CD4-positive, alpha-beta T cell treated with Interleukin-17A for 4 hours (primary cell): ENCODE measurements around the gene DTNA.
"Not testable (repeated sequence)": the region's sequence is repeated elsewhere in the genome, so short reads cannot be mapped to it uniquely, and the experiment has no call there.

Experiments used
- DNase-seq: peaks from one replicate; pipeline ENCODE4 v3.0.0-alpha.2; 2020; ENCODE audit warnings: mixed read lengths

The DTNA gene

GRCh38 chr18:34709750-34710441 is at the start of gene DTNA:
Gene DTNA, plus strand, starts transcription at chr18:34710298. Its CDS starts 45,679 bp downstream, at chr18:34755977.
- no peak for DNase-seq

DNA sequence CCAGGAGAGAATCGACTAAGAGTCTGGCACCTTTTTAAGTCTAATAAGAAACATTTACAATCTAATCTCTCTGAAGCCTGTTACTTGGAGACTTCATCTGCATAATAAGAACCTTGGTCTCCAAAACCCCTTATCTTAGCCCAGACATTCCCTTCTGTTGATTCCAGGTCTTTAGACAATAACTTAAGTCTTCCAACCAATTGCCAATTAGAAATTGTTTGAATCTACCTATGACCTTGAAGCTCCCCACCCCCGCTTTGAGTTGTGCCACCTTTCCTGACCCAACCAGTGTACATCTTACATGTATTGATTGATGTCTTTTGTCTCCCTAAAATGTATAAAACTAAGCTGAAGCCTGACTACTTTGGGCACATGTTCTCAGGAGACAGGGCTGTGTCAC is 49.5 kb upstream of the DTNA start:
- DNase-seq, result no peak

GRCh38 chr18:34661464-34662087 is 48.5 kb upstream of the DTNA start:
- no peak for DNase-seq

GRCh38 chr18:34676816-34677574 is 33.1 kb upstream of the DTNA start:
- no peak for DNase-seq

DNA sequence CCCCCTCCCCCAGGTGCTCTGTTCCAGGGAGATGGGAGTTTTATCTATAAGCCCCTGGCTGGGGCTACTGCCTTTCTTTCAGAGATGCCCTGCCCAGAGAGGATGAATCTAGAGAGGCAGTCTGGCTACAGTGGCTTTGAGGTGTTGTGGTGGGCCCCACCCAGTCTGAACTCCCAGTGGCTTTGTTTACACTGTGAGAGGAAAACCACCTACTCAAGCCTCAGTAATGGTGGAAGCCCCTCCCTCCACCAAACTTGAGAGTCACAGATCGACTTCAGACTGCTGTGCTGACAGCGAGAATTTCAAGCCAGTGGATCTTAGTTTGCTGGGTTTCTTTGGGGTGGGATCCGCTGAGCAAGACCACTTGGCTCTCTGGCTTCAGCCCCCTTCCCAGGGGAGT is 20.3 kb upstream of the DTNA start:
- not testable (repeated sequence) for DNase-seq

DNA sequence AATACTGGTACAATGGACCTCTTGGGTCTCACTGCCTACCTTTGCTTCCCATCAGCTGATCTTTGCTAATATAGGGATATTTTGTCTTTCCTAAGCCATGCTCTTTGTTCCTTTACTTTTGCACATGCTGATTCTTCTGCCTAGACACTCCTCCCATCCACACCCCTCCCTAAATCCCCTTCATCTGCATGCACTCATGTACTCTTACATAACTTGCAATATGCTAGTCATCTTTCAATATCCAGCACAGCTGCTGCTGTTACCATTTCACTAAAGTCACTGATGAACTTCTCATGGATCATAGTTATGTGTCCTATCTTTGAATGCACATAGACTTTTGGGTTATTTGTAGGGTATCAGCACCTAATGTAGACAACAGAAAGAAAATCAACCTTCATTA is 18.5 kb upstream of the DTNA start:
- no peak for DNase-seq

DNA sequence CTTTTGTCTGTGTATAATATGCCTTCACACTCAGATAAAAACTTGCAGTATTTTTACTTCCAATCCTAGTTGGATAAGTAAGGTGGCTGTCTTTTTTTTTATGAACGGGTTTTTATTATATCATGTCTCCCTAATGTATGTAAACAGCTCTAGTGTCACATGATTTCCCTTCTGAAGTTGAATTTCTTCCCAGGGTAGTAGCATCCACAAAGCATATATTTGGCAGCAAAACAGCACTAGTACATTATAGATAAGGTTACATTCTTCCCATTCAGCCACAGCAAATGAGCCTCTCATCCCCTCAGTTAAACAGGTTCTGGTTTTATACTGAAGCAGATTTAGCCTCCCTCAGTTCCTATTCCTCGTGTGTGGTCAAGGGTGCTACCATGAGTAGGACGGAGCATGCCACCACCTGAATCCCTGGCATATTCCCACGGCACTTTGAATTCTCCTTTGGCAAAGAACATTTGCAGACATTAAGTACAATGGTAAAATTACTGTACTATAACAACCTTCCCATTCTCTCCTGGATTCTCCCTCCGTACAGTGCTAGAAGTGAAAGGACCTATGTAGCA is 15.4 kb upstream of the DTNA start:
- DNase-seq, result no peak

- no peak for DNase-seq
Observed at GRCh38 chr18:34695310-34695709, 14.8 kb upstream of the DTNA start.

DNA sequence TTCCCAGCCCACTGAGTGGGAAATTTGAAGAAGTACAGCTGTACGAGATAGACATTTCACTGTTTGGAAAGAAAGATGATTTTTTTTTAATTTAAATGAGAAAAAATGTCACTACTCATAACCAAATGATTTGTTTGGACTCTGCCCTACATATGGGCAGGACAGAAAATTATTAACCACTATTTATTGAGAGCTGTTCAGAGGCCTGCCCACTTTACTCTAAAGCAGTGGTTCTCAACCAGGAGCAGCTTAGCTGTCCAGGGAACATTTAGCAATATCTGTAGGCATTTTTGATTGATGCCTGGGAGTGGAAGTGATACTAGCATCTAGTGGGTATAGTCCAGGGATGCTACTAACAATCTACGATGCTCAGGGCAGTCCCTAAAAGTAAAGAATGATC is 13.4 kb upstream of the DTNA start:
- no peak for DNase-seq

DNA sequence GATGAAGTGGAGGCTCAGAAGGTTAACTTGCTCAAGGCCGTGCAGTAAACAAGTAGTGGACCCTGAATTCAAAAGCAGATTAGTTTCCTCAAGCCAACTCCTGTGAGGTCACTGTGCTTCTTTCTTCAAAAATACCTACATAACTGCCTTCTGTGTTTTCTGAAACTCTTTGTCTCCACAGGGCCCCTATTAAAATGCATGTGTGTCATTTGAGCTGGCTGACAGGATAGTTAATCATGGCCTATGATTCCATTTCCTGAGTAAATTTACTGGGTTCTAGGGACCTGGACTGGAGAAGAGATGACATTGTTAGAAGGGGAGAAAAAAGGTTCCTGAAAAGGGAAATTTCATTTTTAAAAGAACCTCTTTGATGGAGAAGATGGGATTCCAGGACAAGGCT is 12.9 kb upstream of the DTNA start:
- DNase-seq, result no peak

DNA sequence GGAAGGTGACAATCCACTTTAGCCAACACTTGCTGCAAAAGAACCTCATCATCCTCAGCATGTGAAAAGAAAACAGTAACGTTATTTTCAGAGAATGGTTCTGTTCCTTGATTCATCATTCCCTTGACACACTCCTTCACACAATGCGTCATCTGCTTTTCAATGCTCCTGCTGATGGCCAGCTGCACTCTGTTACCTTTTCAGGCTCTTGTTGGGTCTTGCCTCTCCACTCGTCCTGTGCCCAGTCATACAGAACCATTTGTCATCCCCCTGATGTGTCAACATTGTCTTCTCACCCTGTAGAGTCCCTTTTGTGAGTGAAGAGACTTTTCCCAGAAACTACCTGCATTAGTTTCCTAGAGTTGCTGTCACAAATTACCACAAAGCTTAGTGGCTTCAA is 12.2 kb upstream of the DTNA start:
- no peak for DNase-seq

- no peak for DNase-seq
Observed at GRCh38 chr18:34701911-34702310, 8.2 kb upstream of the DTNA start.

DNA sequence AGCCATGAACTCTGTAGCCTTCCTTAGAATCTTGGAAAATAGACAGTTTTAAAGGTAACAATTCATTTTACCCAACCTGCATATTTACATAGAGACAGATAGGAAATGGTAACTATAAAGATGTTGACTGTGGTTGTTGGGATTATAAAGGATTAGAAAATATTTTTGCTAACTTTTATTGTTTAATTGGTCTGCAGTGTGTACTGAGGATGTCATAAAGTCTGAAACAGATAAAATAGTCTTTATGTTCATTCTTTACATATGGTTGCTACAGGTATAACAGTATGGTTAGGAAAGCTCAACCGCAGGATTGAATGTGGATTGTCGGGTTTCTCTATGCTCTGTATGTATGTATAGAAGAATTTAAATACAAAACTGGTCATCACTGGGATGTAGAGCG is 7.3 kb upstream of the DTNA start:
- DNase-seq, result no peak

GRCh38 chr18:34704074-34704473 is 6.0 kb upstream of the DTNA start:
- no peak for DNase-seq

DNA sequence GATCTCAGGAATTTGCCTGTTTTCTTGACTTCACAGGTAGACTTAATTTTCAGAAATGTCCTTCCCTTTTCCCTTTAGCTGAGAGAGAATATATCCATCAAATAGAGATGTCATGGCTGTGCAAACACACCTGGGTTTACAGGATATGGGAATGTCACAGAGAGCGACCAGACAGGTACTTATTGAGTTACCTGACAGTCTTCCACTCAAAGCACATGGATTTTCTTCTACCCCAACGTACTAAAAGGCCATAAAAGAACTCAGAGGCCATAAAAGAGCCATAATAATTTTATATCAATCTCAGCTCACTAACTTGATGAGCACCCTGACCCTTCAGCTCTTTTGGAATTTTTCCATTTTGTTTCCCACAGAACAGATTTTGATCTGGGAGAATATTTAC is 5.3 kb upstream of the DTNA start:
- DNase-seq, result no peak

DNA sequence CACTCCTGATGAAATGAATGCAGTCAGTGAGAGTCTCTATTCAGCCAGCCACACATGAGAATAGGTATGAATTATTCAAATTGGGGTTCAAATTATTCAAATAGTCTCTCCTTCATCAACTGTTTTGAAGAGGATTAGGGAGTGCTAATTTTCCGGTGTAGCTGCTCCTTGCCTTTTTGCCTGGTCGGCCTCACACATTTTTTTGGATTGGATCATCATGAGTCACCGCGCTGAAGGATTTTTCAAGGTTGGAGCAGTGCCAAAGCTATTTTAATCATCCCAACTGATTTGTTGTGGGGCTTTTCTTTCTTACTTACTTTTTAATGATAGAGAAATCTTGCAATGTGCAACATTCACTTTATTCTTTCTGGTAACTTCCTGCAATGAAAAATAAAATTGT is 2.4 kb upstream of the DTNA start:
- DNase-seq, result no peak

DNA sequence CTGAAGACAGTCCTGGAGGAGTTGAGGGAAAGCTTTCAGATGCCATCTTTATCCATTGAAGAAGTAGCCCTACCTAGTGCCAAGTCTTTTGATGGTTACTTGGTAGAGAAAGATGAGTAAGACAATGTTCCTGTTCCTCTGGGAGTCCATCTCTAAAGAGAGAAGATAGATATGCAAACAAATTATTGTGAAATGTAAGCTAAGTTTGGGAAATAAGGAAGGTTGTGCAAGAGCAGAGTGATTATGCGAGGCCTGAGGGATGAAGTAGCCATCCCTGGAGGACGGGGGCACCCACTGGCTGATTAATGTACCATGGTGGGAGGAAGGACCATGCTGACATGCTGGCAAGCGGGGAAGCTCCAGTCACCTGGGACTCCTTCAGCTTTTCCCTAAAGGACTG is 994 bp upstream of the DTNA start:
- DNase-seq, result no peak

DNA sequence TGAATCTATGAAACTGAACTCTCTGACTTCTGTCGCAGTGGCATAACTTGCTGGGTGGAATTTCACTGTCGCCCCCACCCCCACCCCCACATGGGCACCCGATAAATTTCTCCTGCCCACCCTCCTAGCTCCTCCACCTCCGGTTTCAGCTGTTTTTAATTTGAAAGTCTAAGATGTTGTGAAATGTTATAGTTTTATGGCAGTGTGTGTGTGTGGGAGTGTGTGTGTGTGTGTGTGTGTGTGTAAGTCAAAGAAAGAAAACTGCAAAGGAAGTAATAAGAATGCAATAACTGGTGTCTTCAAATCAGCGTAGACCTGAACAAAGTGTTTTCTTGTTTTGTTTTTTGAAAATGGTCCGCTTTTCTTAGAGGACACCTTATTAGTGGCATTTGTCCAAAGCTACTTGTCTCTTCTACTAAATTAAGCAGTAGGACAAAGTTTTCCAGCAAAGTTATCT is 388 bp downstream of the DTNA start:
- no peak for DNase-seq

- DNase-seq, result no peak
Observed at GRCh38 chr18:34710934-34711333, 836 bp downstream of the DTNA start.

DNA sequence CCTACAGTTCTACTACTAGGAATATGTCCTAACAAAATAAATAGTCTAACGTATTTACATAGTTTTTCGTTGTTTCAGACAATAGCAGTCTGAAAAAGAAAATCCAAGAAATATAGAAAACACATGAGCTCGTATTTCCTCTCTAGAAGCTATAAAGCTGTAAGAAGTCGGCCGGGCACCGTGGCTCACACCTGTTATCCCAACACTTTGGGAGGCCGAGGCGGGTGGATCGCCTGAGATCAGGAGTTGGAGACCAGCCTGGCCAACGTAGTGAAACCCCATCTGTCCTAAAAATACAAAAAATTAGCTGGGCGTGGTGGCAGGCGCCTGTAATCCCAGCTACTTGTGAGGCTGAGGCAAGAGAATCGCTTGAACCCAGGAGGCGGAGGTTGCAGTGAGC is 6.0 kb downstream of the DTNA start:
- DNase-seq, result not testable (repeated sequence)

DNA sequence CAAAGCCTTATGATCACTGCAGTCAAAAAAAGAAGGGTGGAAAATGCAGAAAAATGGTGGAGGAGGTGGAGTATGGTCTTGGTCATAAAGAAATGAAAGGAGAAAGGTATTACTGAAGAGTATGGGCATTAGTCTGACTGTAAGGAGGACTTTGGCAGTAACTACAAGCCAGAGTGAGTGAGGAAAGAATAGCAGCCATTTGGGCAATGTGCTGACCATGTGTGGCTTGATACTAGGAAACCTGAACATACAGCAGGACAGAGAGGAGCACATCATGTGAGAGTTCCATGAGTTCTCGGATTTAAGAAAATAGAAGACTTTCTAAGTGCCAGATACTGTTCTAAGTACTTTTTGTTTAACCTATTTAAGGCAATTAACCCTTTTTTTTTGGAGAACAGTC is 8.5 kb downstream of the DTNA start:
- no peak for DNase-seq

GRCh38 chr18:34720220-34720619 is 10.1 kb downstream of the DTNA start:
- DNase-seq, result no peak

- no peak for DNase-seq
Observed at GRCh38 chr18:34723143-34723542, 13.0 kb downstream of the DTNA start.

GRCh38 chr18:34725737-34726136 is 15.6 kb downstream of the DTNA start:
- DNase-seq, result not testable (repeated sequence)
